ENCODE data around the gene ABHD14A.

DNA sequence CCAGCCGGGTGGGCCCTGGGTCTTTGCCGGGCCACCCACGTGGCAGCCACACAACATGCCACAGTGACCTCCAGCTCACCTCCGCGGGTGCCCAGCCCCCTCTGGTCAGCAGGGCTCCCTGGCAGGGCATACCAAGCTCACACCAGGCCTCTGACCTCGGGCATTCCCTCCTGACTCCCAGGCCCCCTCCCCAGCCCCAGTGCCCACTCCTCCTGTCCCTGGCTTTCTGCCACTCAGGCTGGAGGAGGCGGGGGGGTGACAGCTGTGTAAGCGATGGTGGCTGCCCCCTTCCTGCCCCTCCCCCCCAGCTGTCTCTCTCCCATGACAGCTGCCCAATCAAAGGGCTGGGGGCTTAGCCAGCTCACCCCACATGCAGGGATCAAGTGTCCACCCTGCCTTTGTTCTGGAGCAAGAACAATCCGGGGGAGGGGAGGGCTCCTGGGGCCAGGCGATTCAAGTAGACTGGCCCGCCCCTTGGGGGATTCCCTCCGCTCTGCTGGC lies 10.9 kb upstream of the ABHD14A start:
- no peak for TF ChIP-seq CREB1 (IDR thresholded peaks at IDR 0.05; ENCODE audit: low read depth)
- no peak for TF ChIP-seq EGR1 (IDR thresholded peaks at IDR 0.05)
- TF ChIP-seq TEAD4 (IDR thresholded peaks at IDR 0.05): no peak
- no peak for TF ChIP-seq EP300 (IDR thresholded peaks at IDR 0.05; ENCODE audit: borderline replicate concordance)
- TF ChIP-seq, protein P1, sequence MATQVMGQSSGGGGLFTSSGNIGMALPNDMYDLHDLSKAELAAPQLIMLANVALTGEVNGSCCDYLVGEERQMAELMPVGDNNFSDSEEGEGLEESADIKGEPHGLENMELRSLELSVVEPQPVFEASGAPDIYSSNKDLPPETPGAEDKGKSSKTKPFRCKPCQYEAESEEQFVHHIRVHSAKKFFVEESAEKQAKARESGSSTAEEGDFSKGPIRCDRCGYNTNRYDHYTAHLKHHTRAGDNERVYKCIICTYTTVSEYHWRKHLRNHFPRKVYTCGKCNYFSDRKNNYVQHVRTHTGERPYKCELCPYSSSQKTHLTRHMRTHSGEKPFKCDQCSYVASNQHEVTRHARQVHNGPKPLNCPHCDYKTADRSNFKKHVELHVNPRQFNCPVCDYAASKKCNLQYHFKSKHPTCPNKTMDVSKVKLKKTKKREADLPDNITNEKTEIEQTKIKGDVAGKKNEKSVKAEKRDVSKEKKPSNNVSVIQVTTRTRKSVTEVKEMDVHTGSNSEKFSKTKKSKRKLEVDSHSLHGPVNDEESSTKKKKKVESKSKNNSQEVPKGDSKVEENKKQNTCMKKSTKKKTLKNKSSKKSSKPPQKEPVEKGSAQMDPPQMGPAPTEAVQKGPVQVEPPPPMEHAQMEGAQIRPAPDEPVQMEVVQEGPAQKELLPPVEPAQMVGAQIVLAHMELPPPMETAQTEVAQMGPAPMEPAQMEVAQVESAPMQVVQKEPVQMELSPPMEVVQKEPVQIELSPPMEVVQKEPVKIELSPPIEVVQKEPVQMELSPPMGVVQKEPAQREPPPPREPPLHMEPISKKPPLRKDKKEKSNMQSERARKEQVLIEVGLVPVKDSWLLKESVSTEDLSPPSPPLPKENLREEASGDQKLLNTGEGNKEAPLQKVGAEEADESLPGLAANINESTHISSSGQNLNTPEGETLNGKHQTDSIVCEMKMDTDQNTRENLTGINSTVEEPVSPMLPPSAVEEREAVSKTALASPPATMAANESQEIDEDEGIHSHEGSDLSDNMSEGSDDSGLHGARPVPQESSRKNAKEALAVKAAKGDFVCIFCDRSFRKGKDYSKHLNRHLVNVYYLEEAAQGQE (IDR thresholded peaks at IDR 0.05; ENCODE audit: low read depth): no peak
- no peak for TF ChIP-seq TAF1 (IDR thresholded peaks at IDR 0.05; ENCODE audit: low read depth)
- TF ChIP-seq, protein P2, sequence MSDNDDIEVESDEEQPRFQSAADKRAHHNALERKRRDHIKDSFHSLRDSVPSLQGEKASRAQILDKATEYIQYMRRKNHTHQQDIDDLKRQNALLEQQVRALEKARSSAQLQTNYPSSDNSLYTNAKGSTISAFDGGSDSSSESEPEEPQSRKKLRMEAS (IDR thresholded peaks at IDR 0.05): no peak
- no peak for TF ChIP-seq FOXM1 (IDR thresholded peaks at IDR 0.05; ENCODE audit: borderline replicate concordance, low read depth)
- TF ChIP-seq RAD21 (IDR thresholded peaks at IDR 0.05; ENCODE audit: low read depth): no peak
